ENCODE measurements around the gene ADAM11. TPM values are rescaled to one million over a fixed set of nuclear protein-coding genes. Genes with fewer than 3 reads are reported as not detected.
"Not testable (repeated sequence)": the region's sequence is repeated elsewhere in the genome, so short reads cannot be mapped to it uniquely, and the experiment has no call there.

ADAM11 gene
- total RNA-seq, 2 donors from 2014 or later: 0.42 TPM

DNA sequence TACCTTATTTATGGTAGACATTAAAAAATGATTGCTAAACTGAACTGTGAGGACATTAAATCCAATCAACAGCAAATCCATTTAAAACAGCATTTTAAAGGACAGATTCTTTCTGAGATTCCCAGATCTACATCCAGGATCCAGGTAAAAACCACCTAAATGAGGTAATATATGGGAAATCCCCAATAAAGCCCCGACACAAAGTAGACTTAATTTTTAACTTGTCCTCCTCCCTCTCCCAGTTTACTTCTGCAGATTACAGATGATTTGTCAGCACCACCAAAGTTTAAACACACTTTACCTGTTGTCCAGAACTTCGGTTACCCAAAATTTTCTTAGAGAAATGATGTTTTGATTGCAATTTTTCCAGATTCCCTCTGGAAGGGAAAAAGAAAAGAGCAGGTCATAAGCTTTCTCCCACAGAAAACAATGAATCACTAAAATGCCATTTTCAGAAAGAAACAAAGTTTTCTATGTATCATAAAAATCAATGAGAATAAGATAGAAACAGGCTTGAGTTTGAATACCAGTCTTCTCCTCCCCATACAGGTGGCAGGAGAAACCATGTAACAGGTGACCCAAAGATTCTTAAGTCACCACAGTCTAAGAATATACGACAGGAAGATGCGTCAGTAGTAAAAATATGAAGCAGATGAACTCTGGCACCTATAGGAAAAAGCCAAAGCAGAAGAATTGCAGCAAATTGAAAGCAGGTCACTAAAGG lies 48.5 kb downstream of the ADAM11 start:
- Histone ChIP-seq H3K4me3 (no peak overlapping the region), H3K27me3 (no peaks in the 10 kb centered on the region), H3K9me3 (no peaks in the 10 kb centered on the region), H3K4me1 (no peaks in the 10 kb centered on the region), H3K27ac (no peak overlapping the region), H3K9ac (ENCODE audit: low read depth in 2 of 2, low read length in 2 of 2) (no peak overlapping the region), H3K36me3 (no peaks in the 10 kb centered on the region)
- no peak for DNase-seq
- TF ChIP-seq, protein P1, sequence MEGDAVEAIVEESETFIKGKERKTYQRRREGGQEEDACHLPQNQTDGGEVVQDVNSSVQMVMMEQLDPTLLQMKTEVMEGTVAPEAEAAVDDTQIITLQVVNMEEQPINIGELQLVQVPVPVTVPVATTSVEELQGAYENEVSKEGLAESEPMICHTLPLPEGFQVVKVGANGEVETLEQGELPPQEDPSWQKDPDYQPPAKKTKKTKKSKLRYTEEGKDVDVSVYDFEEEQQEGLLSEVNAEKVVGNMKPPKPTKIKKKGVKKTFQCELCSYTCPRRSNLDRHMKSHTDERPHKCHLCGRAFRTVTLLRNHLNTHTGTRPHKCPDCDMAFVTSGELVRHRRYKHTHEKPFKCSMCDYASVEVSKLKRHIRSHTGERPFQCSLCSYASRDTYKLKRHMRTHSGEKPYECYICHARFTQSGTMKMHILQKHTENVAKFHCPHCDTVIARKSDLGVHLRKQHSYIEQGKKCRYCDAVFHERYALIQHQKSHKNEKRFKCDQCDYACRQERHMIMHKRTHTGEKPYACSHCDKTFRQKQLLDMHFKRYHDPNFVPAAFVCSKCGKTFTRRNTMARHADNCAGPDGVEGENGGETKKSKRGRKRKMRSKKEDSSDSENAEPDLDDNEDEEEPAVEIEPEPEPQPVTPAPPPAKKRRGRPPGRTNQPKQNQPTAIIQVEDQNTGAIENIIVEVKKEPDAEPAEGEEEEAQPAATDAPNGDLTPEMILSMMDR (IDR thresholded peaks at IDR 0.05): no peak
- intact Hi-C loops (cut with DNase I): no loop called here

GRCh38 chr17:44807817-44808155 lies 49.0 kb downstream of the ADAM11 start:
- no peaks in the 10 kb centered on the region for H3K36me3 ChIP-seq
- TF ChIP-seq, protein P1 (IDR thresholded peaks at IDR 0.05): no peak
- H3K27ac ChIP-seq: no peak overlapping the region
- H3K4me3 ChIP-seq: no peak overlapping the region
- DNase-seq: no peak
- H3K9ac ChIP-seq (ENCODE audit: low read depth in 2 of 2, low read length in 2 of 2): no peak overlapping the region
- intact Hi-C loops (cut with DNase I): no loop called here
- no peaks in the 10 kb centered on the region for H3K4me1 ChIP-seq
- no peaks in the 10 kb centered on the region for H3K9me3 ChIP-seq
- H3K27me3 ChIP-seq: no peaks in the 10 kb centered on the region

DNA sequence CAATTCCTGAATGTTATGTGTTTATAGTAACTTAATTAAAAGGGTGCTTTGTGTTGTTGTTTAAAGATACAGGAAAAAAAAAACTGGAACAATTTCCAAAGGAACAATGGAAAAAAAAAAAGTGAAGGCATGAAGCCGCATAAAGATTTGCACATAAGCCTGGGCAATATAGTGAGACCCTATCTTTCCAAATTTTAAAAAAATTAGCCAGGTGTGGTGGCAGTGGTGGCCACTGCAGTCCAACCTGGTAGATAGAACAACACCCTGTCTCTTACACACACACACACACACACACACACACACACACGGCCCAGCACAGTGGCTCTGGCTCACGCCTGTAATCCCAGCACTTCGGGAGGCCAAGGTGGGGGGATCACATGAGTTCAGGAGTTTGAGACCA lies 49.4 kb downstream of the ADAM11 start:
- DNase-seq: no peak
- H3K27ac ChIP-seq: no peak overlapping the region

GRCh38 chr17:44808656-44809388 lies 50.0 kb downstream of the ADAM11 start:
- H3K9me3 ChIP-seq; DNase-seq; H3K27me3 ChIP-seq; H3K4me3 ChIP-seq; H3K4me1 ChIP-seq; intact Hi-C loops (cut with DNase I); H3K27ac ChIP-seq; H3K36me3 ChIP-seq; H3K9ac ChIP-seq (ENCODE audit: low read depth in 2 of 2, low read length in 2 of 2): not testable (repeated sequence)

More for the DNA sequence above, 49.4 kb downstream of the ADAM11 start:
- intact Hi-C loops (cut with DNase I): no loop called here
- no peak overlapping the region for H3K9ac ChIP-seq (ENCODE audit: low read depth in 2 of 2, low read length in 2 of 2)
- no peaks in the 10 kb centered on the region for H3K36me3 ChIP-seq
- no peaks in the 10 kb centered on the region for H3K4me1 ChIP-seq
- no peaks in the 10 kb centered on the region for H3K9me3 ChIP-seq
- TF ChIP-seq, protein P1 (IDR thresholded peaks at IDR 0.05): no peak
- H3K27me3 ChIP-seq: no peaks in the 10 kb centered on the region
- no peak overlapping the region for H3K4me3 ChIP-seq

- intact Hi-C loops (cut with DNase I): no loop called here
- no peaks in the 10 kb centered on the region for H3K4me1 ChIP-seq
Measured at GRCh38 chr17:44812263-44812662, 53.5 kb downstream of the ADAM11 start.

DNA sequence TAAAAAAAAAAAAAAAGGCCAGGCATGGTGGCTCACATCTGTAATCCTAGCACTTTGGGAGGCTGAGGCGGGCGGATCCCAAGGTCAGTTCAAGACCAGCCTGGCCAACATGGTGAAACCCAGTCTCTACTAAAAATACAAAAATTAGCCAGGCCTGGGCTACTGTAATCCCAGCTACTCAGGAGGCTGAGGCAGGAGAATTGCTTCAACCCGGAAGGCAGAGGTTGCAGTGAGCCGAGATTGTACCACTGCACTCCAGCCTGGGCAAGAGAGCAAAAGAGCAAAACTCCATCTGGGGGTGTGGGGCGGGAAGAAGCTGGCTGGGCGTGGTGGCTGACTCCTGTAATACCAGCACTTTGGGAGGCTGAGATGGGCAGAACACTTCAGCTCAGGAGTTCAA lies 59.7 kb downstream of the ADAM11 start:
- intact Hi-C loops (cut with DNase I); DNase-seq; H3K27ac ChIP-seq; H3K4me1 ChIP-seq; H3K9me3 ChIP-seq; H3K4me3 ChIP-seq; H3K9ac ChIP-seq (ENCODE audit: low read depth in 2 of 2, low read length in 2 of 2); H3K36me3 ChIP-seq; H3K27me3 ChIP-seq: not testable (repeated sequence)

More at GRCh38 chr17:44812263-44812662, 53.5 kb downstream of the ADAM11 start:
- Histone ChIP-seq H3K27me3 (no peaks in the 10 kb centered on the region), H3K9me3 (no peaks in the 10 kb centered on the region), H3K4me3 (no peak overlapping the region), H3K27ac (no peak overlapping the region), H3K36me3 (no peaks in the 10 kb centered on the region), H3K9ac (ENCODE audit: low read depth in 2 of 2, low read length in 2 of 2) (no peak overlapping the region)
- TF ChIP-seq, protein P1 (IDR thresholded peaks at IDR 0.05): no peak
- no peak for DNase-seq

All from colonic mucosa (tissue), 4 donors.